H9 (cell line): ENCODE results near the gene HEPHL1. TPM values are rescaled to one million over a fixed set of nuclear protein-coding genes. Genes with fewer than 3 reads are reported as not detected.

Experiments
- DNase-seq: peaks from one replicate; pipeline ENCODE4 v3.0.0-alpha.2; 2017
- H2AFZ ChIP-seq: one replicate; pipeline ENCODE4 v1.6.1; 2013; ENCODE audit warnings: mild to moderate bottlenecking, low read length, control low read depth, moderate library complexity
- H2AK5ac ChIP-seq: 2 replicates; pipeline ENCODE4 v1.6.1; 2013; ENCODE audit warnings: low read length, control low read depth, mixed read lengths; ENCODE audit not compliant: insufficient read length
- H2BK120ac ChIP-seq: one replicate; pipeline ENCODE4 v1.6.1; 2013; ENCODE audit warnings: low read depth, mild to moderate bottlenecking, low read length, control low read depth, inconsistent platforms; ENCODE audit not compliant: poor library complexity, severe bottlenecking
- H2BK12ac ChIP-seq: 2 replicates; pipeline ENCODE4 v1.6.1; 2013; ENCODE audit warnings: low read length, control low read depth, mixed read lengths, low read depth; ENCODE audit not compliant: insufficient read length
- H2BK15ac ChIP-seq: 2 replicates; pipeline ENCODE4 v1.6.1; 2013; ENCODE audit warnings: low read depth, low read length, control low read depth
- H2BK20ac ChIP-seq: one replicate; pipeline ENCODE4 v1.6.1; 2013; ENCODE audit warnings: low read depth, mild to moderate bottlenecking, low read length, control low read depth, inconsistent platforms; ENCODE audit not compliant: poor library complexity, severe bottlenecking
- H2BK5ac ChIP-seq: 2 replicates; pipeline ENCODE4 v1.6.1; 2013; ENCODE audit warnings: low read length, control low read depth, mixed read lengths; ENCODE audit not compliant: insufficient read length
- H3K14ac ChIP-seq: 2 replicates; pipeline ENCODE4 v1.6.1; 2013; ENCODE audit warnings: low read length, control low read depth; ENCODE audit not compliant: insufficient read depth
- H3K18ac ChIP-seq: 2 replicates; pipeline ENCODE4 v1.6.1; 2013; ENCODE audit warnings: low read depth, mild to moderate bottlenecking, mixed read lengths, low read length, control low read depth; ENCODE audit not compliant: insufficient read length
- H3K23ac ChIP-seq: 2 replicates; pipeline ENCODE4 v1.6.1; 2013; ENCODE audit warnings: low read length, control low read depth, mixed read lengths, low read depth; ENCODE audit not compliant: insufficient read length
- H3K23me2 ChIP-seq: 2 replicates; pipeline ENCODE4 v1.6.1; 2013; ENCODE audit warnings: low read depth, mild to moderate bottlenecking, mixed read lengths, low read length, control low read depth; ENCODE audit not compliant: insufficient read length, poor library complexity, severe bottlenecking
- H3K27ac ChIP-seq: 2 replicates; pipeline ENCODE4 v1.5.1; 2013; ENCODE audit warnings: low read length, control low read depth, mixed read lengths, low read depth; ENCODE audit not compliant: insufficient read length
- H3K27me3 ChIP-seq: 2 replicates; pipeline ENCODE4 v1.6.1; 2013; ENCODE audit warnings: low read length, control low read depth, inconsistent platforms; ENCODE audit not compliant: insufficient read depth
- H3K4ac ChIP-seq: 2 replicates; pipeline ENCODE4 v1.6.1; 2013; ENCODE audit warnings: low read depth, mild to moderate bottlenecking, control low read depth, inconsistent platforms, low read length, moderate library complexity
- H3K4me1 ChIP-seq: 2 replicates; pipeline ENCODE4 v1.6.1; 2013; ENCODE audit warnings: low read length, control low read depth, inconsistent platforms; ENCODE audit not compliant: insufficient read depth
- H3K4me2 ChIP-seq: 2 replicates; pipeline ENCODE4 v1.6.1; 2013; ENCODE audit warnings: low read length, control low read depth, mixed read lengths; ENCODE audit not compliant: insufficient read length, insufficient read depth
- H3K56ac ChIP-seq: 2 replicates; pipeline ENCODE4 v1.6.1; 2013; ENCODE audit warnings: low read depth, mild to moderate bottlenecking, mixed read lengths, low read length, control low read depth; ENCODE audit not compliant: insufficient read length
- H3K79me1 ChIP-seq: 2 replicates; pipeline ENCODE4 v1.6.1; 2013; ENCODE audit warnings: low read depth, mild to moderate bottlenecking, moderate library complexity, low read length, control low read depth, inconsistent platforms; ENCODE audit not compliant: insufficient read depth, poor library complexity, severe bottlenecking
- H3K79me2 ChIP-seq: 2 replicates; pipeline ENCODE4 v1.6.1; 2013; ENCODE audit warnings: low read length, control low read depth, inconsistent platforms; ENCODE audit not compliant: insufficient read depth
- H3K9ac ChIP-seq: 2 replicates; pipeline ENCODE4 v1.6.1; 2013; ENCODE audit warnings: low read length, control low read depth, mixed read lengths; ENCODE audit not compliant: insufficient read length; ENCODE audit errors: extremely low read depth
- H3K9me3 ChIP-seq: one replicate; pipeline ENCODE4 v1.6.1; 2013; ENCODE audit warnings: low read depth, low read length, inconsistent platforms; ENCODE audit not compliant: control insufficient read depth
- H3T11ph ChIP-seq: one replicate; pipeline ENCODE4 v1.6.1; 2013; ENCODE audit warnings: mild to moderate bottlenecking, low read length, control low read depth, inconsistent platforms
- H4K20me1 ChIP-seq: one replicate; pipeline ENCODE4 v1.6.1; 2013; ENCODE audit not compliant: control insufficient read depth, insufficient read length, insufficient read depth
- H4K5ac ChIP-seq: 2 replicates; pipeline ENCODE4 v1.6.1; 2013; ENCODE audit warnings: low read depth, mild to moderate bottlenecking, mixed read lengths, low read length, control low read depth; ENCODE audit not compliant: insufficient read length
- H4K8ac ChIP-seq: replicated peaks from 2 replicates; pipeline ENCODE4 v1.6.1; 2013; ENCODE audit warnings: low read length, control low read depth, mixed read lengths, low read depth; ENCODE audit not compliant: insufficient read length
- H4K91ac ChIP-seq: 2 replicates; pipeline ENCODE4 v1.6.1; 2013; ENCODE audit warnings: low read depth, mild to moderate bottlenecking, moderate library complexity, mixed read lengths, low read length, control low read depth; ENCODE audit not compliant: insufficient read length
- H3K27ac Mint-ChIP-seq, 3 experiments: 2 replicates in 2 of 3; 3 replicates in 1 of 3; pipeline ENCODE4 v1.8.0; 2020 to 2021; ENCODE audit warnings: mixed read lengths in 3 of 3, mild to moderate bottlenecking in 1 of 3, moderate library complexity in 1 of 3
- H3K27me3 Mint-ChIP-seq: 2 replicates; pipeline ENCODE4 v1.8.0; 2021; ENCODE audit warnings: low read depth, mild to moderate bottlenecking, moderate library complexity, mixed read lengths
- H3K36me3 Mint-ChIP-seq, 3 experiments: 2 replicates in 2 of 3; 3 replicates in 1 of 3; pipeline ENCODE4 v1.8.0; 2020 to 2021; ENCODE audit warnings: low read depth in 3 of 3, mixed read lengths in 3 of 3; ENCODE audit not compliant: insufficient read depth in 1 of 3
- H3K4me1 Mint-ChIP-seq, 2 experiments: 2 replicates each; pipeline ENCODE4 v1.8.0; 2020; ENCODE audit warnings: mixed read lengths in 2 of 2
- H3K4me3 Mint-ChIP-seq, 2 experiments: 2 replicates in 1 of 2; 3 replicates in 1 of 2; pipeline ENCODE4 v1.8.0; 2020 to 2021; ENCODE audit warnings: mild to moderate bottlenecking in 2 of 2, mixed read lengths in 2 of 2, moderate library complexity in 1 of 2
- H3K9me3 Mint-ChIP-seq, 2 experiments: 2 replicates in 1 of 2; 3 replicates in 1 of 2; pipeline ENCODE4 v1.8.0; 2020; ENCODE audit warnings: mild to moderate bottlenecking in 2 of 2, mixed read lengths in 2 of 2, moderate library complexity in 1 of 2
- CTCF ChIP-seq: fragments of 200-600 bp; sonication (generic); conservative IDR thresholded peaks from 3 replicates; pipeline ENCODE4 v1.8.0; 2021; ENCODE audit warnings: antibody characterized with exemption, mild to moderate bottlenecking
- WGBS: extraction: QIAGEN DNeasy Blood & Tissue Kit; methylation state at CpG from one replicate; pipeline ENCODE4 v1.1.7; 2013; ENCODE audit warnings: missing lambda C conversion rate, low lambda C conversion rate, mixed read lengths; ENCODE audit not compliant: insufficient read length; ENCODE audit errors: extremely low coverage; 5-methylcytosine and 5-hydroxymethylcytosine counted together
- total RNA-seq: library from RNA; stranded (reverse); gene quantifications from 2 replicates; pipeline ENCODE4 v1.2.1, GENCODE V29; 2021

The HEPHL1 gene
- total RNA-seq, 1 experiment from 2014 or later, result not detected

DNA sequence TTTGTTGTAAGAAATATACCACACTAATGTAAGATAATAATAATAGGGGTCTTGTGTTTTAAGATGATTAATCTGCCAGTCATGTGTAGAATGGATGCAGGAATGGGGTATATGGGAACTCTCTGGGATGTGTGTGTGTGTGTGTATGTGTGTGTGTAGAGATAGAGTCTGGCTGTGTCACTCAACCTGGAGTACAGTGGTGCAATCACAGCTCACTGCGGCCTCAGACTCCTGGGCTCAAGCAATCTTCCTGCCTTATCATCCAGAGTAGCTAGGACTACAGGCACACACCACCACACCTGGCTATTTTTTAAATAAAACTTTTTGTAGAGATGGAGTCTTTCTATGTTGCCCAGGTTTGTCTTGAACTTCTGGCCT lies 96.0 kb downstream of the HEPHL1 start:
- Histone ChIP-seq H3K79me2 (no peaks in the 10 kb centered on the region), H3K79me1 (no peaks in the 10 kb centered on the region), H2BK20ac (no peak overlapping the region), H3K9ac (no peak overlapping the region), H4K8ac (no peak overlapping the region), H3K23me2 (no peaks in the 10 kb centered on the region), H2BK120ac (no peak overlapping the region), H2AK5ac (no peak overlapping the region), H3K4me1 (peaks cover 7% of the 10 kb centered on the region; the same call in 1 of the 2 replicates), H3K23ac (no peak overlapping the region), H3K4me2 (no peak overlapping the region), H2BK12ac (no peak overlapping the region), H4K20me1 (no peaks in the 10 kb centered on the region), H2BK15ac (no peak overlapping the region), H3K27ac (no peak overlapping the region), H4K91ac (no peak overlapping the region), H4K5ac (no peak overlapping the region), H2BK5ac (no peak overlapping the region), H3T11ph (no peak overlapping the region), H3K14ac (no peak overlapping the region), H2AFZ (no peak overlapping the region), H3K4ac (no peak overlapping the region), H3K56ac (no peak overlapping the region), H3K18ac (no peak overlapping the region), H3K9me3 (no peaks in the 10 kb centered on the region), H3K27me3 (no peaks in the 10 kb centered on the region)
- Mint-ChIP-seq H3K9me3 (peaks cover 4 to 8% of the 10 kb centered on the region in 2 experiments), H3K4me1 (peaks cover 57 to 58% of the 10 kb centered on the region in 2 experiments), H3K36me3 (peaks cover 16 to 26% (median 17%) of the 10 kb centered on the region in 3 experiments), H3K27ac (no peak overlapping the region), H3K4me3 (no peak overlapping the region; a peak in 1 of 5 replicates), H3K27me3 (peaks cover 20% of the 10 kb centered on the region)
- TF ChIP-seq CTCF, result no peak
- WGBS, result no CpG with 5 or more reads among the region's 1 CpG
- DNase-seq, result no peak
